Endothelial cell of hepatic sinusoid (primary cell): ENCODE measurements around the gene ANKH.

Experiments used
- in situ Hi-C: cut with HindIII; loops from 2 replicates; pipeline ENCODE4 v1.10.0; 2017; ENCODE audit warnings: low sequenced_read_pairs

ANKH gene

DNA sequence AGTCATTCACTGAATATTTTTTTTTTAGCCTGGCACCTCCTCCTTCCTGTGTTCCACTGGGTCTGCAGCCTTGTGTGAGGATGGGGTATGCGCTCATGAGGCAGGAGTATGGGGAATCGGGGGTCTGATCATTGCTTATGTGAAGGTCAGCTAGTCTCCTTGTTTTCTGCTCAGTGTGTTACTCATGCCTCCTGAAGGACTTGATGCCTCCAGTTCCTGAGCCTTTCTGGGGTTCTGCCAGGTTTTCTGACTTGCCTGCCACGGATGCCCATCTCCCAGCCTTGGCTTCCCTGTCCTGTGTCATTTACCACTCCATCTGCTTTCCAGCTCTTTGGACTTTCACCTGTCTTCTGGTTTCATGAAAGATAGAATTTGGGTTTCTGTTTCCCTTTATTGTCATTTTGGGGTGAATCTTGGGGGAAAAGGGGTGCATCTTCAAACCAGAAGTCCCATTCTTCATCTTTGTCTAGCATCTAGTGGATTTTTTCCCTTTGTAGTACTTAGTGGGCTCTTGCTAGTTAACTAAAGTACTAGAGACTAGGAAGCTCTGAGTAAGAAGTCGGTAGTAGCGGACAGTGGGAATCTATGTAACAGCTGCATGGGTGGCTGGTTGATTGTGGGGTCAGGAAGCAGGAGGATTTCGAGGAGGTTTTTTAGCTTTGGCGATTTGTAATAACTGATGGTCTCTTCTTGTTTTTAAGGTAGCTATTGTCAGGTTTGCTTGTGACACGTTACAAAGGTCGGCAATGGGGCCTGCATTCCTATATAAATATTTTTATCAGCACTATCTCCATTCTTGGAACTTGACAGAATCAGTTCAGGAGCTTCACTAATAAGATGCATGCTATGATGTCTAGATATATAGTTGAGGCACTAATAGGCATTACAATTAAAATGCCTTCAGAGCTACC, 198.8 kb downstream of the ANKH start:
- in situ Hi-C loops: no loop called here

- in situ Hi-C loops: no loop called here
These were observed 199.5 kb downstream of the ANKH start for GRCh38 chr5:14672082-14672481.

DNA sequence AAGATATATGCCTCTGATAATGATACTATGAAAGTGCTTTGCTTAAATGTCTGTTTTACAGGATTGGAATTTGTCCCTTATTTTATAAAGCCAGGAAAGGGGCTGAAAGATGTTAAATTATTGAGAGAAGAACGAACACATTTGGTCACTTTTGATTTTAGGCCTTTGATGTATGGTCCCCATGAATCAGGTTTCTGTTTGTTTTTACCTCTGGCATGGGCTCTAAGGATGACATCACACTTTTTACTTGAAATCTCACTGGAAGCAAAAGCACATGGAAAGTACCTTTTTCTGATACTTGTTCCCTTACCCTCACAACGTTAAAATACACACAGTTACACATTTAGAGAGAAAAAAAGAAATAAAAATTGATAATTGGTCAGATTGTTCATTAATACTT, 200.2 kb downstream of the ANKH start:
- in situ Hi-C loops: no loop called here

- in situ Hi-C loops: no loop called here
These were observed 201.6 kb downstream of the ANKH start for GRCh38 chr5:14669975-14670374.

DNA sequence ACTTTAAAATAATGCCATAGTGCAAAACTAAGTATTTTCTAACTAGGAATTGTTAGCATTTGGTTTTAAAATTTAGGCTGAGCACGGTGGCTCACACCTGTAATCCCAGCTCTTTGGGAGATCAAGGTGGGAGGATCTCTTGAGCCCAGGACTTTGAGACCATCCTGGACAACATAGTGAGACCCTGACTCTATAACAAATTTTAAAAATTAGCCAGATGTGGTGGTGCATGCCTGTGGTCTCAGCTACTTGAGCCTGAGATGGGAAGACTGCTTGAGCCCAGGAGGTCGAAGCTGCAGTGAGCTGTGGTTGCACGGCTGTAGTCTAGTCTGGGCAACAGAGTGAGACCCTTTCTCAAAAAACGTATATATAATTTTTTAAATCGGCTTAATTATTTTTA, 202.2 kb downstream of the ANKH start:
- in situ Hi-C loops: no loop called here

GRCh38 chr5:14668181-14668591, 203.4 kb downstream of the ANKH start:
- in situ Hi-C loops: no loop called here

GRCh38 chr5:14667770-14668169, 203.8 kb downstream of the ANKH start:
- in situ Hi-C loops: no loop called here

DNA sequence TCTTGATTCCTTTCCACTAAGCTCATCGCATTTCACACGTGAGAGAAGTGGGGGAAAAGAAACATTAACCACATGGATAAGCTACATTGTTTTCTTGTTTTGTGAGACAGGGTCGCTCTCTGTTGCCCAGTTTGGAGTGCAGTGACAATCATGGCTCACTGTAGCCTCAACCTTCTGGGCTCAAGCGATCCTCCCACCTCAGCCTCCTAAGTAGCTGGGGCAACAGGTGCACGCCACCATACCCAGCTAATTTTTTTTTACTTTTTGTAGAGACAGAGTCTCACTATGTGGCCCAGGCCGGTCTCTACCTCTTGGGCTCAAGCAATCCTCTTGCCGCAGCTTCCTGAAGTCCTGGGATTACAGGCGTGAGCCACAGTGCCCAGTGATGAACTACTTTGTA, 204.3 kb downstream of the ANKH start:
- in situ Hi-C loops: no loop called here

GRCh38 chr5:14666357-14666756, 205.2 kb downstream of the ANKH start:
- in situ Hi-C loops: no loop called here

DNA sequence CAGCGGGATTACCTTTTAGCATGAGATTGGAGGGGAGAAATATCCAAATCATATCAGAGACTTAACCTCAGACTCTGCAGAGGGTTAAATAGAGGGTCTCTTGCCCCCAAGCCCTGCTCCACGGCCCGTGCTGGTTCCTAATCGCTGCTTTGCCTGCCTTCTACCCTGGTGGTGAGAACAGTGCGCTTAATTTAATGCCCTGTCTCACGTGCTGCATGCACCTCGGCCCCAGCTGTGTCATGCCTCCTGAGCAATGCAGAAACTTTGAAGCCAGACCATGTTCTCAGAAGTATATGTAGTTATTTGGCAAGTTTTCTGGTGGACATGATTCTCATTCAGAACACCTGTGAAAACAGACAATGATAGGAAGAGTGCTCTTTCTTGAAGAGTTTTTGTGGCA, 205.6 kb downstream of the ANKH start:
- in situ Hi-C loops: no loop called here

DNA sequence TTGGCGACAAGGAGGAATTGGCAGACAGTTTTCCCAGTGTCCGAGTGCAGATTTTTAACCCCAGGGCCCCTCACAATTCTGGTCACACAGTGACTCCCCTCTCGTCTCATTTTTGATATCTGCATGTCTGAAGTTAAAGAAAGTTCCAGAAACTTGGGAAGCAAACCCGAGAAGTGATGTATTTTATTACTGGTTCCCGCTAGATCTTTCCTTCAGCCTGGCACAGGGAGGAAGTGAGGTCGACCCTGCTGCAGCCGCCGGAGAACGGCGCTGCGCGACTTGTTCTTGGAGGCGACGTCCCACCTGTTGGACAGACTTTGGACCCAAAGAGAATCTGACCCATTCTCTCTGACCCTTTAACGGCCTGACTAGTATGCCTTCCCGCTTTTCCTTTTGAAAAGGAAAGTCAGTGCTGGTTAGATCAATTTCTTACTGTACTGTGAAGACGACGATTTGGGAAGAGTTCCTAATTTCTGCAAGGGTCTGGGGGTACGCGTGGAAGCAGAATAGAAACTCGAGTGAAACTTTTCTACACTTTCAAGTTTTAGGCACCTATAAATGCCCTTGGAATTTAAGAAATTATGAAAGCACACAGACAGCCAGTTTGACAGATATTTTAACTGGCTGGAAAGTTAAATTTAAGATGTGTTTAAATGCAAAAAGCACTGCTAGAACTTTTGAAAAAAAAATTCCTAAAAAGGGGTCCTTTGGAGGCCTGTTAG, 206.3 kb downstream of the ANKH start:
- in situ Hi-C loops: no loop called here

DNA sequence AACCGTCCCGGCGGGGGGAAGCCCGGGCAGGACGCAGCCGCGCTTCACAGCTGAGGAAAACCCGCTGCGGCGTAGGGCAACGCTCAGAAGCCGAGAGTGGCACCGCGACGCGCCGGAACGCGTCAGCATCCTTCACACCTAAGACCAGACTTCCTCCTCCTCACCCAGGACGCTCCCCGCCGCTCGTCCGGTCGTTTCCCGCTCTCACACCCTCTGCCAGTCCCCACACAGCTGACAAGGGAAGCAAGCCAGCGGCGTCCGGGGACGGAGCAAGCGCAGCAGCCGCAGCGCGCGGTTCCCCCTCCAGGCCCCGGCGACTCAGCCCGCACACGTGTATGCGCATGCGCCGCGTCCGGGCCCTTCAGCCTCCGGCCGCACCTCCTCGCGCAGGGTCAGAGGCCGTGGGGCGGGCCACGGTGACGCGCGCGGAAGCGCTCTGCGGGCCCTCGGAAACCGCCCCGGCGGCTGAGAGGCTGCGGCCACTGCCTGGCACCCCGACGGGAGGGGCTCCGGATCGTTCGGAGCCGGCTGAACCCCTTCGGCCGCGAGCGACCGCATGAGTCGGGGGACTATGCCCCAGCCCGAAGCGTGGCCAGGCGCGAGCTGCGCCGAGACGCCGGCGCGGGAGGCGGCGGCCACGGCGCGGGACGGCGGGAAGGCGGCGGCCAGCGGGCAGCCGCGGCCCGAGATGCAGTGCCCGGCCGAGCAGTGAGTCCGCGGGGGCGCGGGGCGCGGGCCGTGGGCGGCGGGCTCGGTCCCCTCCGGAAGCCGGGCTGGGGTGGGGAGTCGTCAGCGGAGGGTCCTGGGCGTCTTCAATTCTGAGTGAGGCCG, 207.1 kb downstream of the ANKH start, which contains the start of gene OTULIN:
OTULIN (plus strand) TSS at position 449 of the 831 bp plus-strand sequence; CDS start at position 557, 108 bp downstream.
- in situ Hi-C loops: no loop called here

DNA sequence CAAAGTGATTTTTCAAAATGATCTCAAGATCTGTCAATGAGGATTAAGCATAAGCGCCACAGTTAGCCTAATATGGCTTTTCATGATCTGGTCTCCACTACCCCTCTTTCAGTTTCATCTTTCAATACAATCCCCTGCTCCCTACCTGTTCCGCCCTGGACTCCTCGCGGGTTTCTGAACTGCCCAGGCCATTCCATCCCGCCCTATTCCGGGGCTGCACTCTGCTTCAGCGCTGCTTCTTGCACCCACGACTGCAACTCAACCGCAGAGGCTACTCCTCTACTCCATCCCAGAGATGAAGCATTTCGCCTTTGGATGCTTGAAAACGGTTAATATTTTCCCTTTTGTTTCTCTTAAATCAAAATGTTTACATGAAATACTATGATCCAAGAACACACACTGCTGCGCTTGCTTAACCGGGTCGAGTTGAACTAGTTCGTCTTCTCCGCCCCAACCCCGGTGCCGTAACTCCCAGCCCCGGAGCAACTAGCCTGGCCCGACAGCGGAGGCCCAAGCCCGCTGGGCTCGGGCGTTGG, 207.8 kb downstream of the ANKH start:
- in situ Hi-C loops: no loop called here

GRCh38 chr5:14662721-14663260, 208.8 kb downstream of the ANKH start:
- in situ Hi-C loops: no loop called here

GRCh38 chr5:14660833-14661232, 210.7 kb downstream of the ANKH start:
- in situ Hi-C loops: no loop called here

GRCh38 chr5:14659821-14660607, 211.6 kb downstream of the ANKH start:
- in situ Hi-C loops: no loop called here

DNA sequence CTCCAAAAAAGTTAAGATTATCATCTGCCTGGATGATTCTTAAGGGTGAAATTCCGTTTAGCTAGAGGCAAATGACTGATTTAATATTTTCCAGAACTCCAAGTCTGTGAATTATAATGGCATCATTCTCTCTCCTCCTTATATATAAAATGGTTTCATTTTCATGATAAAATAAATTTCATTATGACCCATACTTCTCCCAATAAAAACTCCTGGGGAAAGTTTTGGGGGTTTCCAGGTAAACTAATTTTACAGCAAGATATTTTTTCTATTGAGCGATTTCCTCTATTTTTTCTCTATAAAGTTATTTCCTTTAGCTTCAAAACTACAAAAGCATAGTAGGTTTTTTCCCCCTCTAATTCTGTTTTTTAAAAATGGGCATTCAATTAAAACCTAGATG, 214.7 kb downstream of the ANKH start:
- in situ Hi-C loops: no loop called here

DNA sequence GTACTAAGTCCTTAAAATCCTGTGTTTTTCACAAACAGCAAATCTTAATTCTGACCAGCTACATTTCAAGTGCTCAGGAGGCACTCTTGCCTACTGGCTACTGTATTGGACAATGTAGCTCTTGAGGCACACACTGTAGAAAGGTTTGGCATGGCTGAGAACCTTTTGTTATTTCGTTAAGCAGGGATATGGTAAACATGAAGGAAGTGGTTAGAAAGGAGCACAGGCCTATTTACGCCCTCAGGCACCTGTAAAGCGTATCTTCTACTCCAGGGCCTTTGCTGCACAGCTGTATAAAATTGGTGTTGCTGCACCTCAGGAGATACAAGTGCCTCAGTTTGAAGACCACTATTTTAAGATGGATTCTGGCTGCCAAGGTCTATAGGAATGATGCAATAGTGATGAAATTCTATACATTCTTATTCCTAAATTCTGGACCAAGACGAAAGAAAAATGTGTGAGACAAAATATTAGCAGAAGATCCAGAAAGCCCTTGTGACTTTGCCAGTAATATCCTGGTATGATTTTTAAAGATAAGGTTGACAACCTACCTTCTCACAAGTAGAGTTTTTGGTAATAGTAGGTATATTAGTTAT, 216.3 kb downstream of the ANKH start:
- in situ Hi-C loops: no loop called here
